AG09319 (cell line): Measurements from ENCODE around the gene INS.

Source experiments
- DNase-seq: peaks from one replicate; pipeline ENCODE4 v3.0.0-alpha.2; 2010; ENCODE audit warnings: low read depth; ENCODE audit errors: extremely low read depth
- CTCF ChIP-seq: IDR thresholded peaks from 2 replicates; pipeline ENCODE4 v1.5.1; 2011; ENCODE audit warnings: low read depth, mild to moderate bottlenecking, inconsistent platforms, low read length, moderate library complexity

The INS gene

GRCh38 chr11:2192435-2192834, 31.4 kb upstream of the INS start:
- TF ChIP-seq CTCF, result no peak
- DNase-seq, result no peak

GRCh38 chr11:2191883-2192282, 30.9 kb upstream of the INS start:
- TF ChIP-seq CTCF, result no peak
- DNase-seq, result no peak

- TF ChIP-seq CTCF, result no peak
- DNase-seq, result no peak
These were observed 29.9 kb upstream of the INS start for GRCh38 chr11:2190657-2191471.

GRCh38 chr11:2189938-2190656, 29.1 kb upstream of the INS start:
- DNase-seq, result no peak
- no peak for TF ChIP-seq CTCF

GRCh38 chr11:2188745-2189144, 27.7 kb upstream of the INS start:
- TF ChIP-seq CTCF, result no peak

GRCh38 chr11:2187280-2187707, 26.3 kb upstream of the INS start:
- no peak for DNase-seq
- no peak for TF ChIP-seq CTCF

More at GRCh38 chr11:2188745-2189144, 27.7 kb upstream of the INS start:
- DNase-seq, result no peak

- no peak; the same call in 1 of the 2 replicates for TF ChIP-seq CTCF
These were observed 25.8 kb upstream of the INS start for GRCh38 chr11:2186669-2187279.

More at GRCh38 chr11:2186669-2187279, 25.8 kb upstream of the INS start:
- DNase-seq, result no peak
